ENCODE measurements around the gene CYP26B1. TPM values are rescaled to one million over a fixed set of nuclear protein-coding genes. Genes with fewer than 3 reads are reported as not detected.

CYP26B1 gene
- total and polyA plus RNA-seq, 2 of the 8 experiments (the other 6 are each of a cell fraction or from before 2014, with no cell fraction given) = 0.06 to 0.69 TPM

DNA sequence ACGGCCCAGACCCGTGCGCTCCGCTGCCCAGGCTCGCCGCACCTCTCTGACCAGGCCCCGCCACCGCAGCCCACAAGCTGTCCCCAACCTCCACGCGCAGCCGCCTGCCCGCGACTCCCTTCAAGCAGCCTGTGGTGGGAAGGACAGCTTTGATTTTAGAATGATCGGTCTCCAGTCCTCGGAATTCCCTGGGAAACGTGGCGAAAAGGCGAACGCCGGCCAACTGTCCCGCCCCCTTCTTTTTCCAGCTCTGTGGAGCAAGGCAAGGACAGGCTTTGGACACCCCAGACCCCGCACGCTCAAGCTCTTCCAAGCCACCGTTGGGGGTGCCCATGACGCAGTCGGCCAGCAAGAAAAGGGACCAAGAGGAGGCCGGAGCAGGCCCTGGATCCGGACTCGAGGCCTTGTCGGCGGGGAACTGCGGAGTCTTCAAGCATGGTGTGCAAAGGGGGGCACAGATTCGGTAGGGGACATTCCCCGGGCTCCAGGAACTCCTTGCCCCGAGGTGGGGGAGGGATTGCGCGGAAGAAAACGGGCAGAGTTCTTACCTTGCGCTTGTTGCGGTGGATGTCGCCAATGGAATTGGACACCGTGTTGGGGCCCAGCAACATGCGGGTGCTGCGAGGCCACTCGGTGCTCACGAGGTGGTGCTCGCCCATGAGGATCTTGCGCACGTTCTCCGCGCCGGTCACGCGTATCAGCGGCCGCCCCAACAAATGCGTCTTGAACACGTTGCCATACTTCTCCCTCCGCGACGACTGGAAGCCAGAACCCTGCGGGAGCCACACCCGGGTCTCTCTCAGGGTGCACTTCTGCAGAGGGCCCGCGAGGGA is 4.0 kb downstream of the CYP26B1 start:
- H3K9ac ChIP-seq (replicated peaks in 1 of 4; ENCODE audit: extremely low read depth in 1 of 4, low read depth in 3 of 4, low read length in 3 of 4) = no peak overlapping the region
- 2% methylated on average over 56 of the region's 65 CpGs; no CpG with 5 or more reads in 1 of the 2 experiments for WGBS, 2 experiments (ENCODE audit: extremely low coverage in 1 of 2, insufficient coverage in 1 of 2, insufficient read length in 1 of 2, insufficient replicate concordance in 2 of 2, low coverage in 1 of 2, low lambda C conversion rate in 2 of 2, missing lambda C conversion rate in 1 of 2)
- peak overlapping the region; percentile 46; the same call in 1 of the 2 replicates for H2BK15ac ChIP-seq (ENCODE audit: low read length)
- H4K5ac ChIP-seq (ENCODE audit: insufficient read length, low read depth, low read length) = no peak overlapping the region
- no peaks in the 10 kb centered on the region; a peak in 1 of 4 replicates for H3K9me3 ChIP-seq (ENCODE audit: insufficient read depth in 2 of 2, low read depth in 1 of 2, low read length in 1 of 2)
- peak overlapping the region; percentile 75; the same call in 1 of the 2 replicates for H2BK12ac ChIP-seq (ENCODE audit: low read depth, low read length)
- H3K27me3 ChIP-seq (replicated peaks in 1 of 4; ENCODE audit: control insufficient read depth in 3 of 4, extremely low read depth in 1 of 4, insufficient read depth in 3 of 4, low read length in 3 of 4) = peaks cover 50 to 87% (median 77%) of the 10 kb centered on the region in 4 experiments
- H4K91ac ChIP-seq (replicated peaks; ENCODE audit: insufficient read length, low read length) = no peak overlapping the region
- FAIRE-seq = no peak
- H3K4me2 ChIP-seq (ENCODE audit: insufficient read depth in 1 of 2, low read depth in 2 of 2, low read length in 2 of 2) = peak overlapping the region; percentile 62 to 95
- no peak overlapping the region for H2AK5ac ChIP-seq (ENCODE audit: low read depth, low read length)
- H3K4me3 ChIP-seq (ENCODE audit: extremely low read depth in 1 of 4, insufficient read depth in 2 of 4, low read depth in 3 of 4, low read length in 4 of 4) = peak overlapping the region; percentile 0 to 68 (median 12); a peak in 5 of 8 replicates
- H4K20me1 ChIP-seq (replicated peaks in 1 of 2; ENCODE audit: control insufficient read depth in 1 of 2, insufficient read depth in 2 of 2, low read length in 2 of 2) = peaks cover 4 to 7% of the 10 kb centered on the region in 2 experiments
- DNase-seq (ENCODE audit: low read depth in 1 of 2, low spot score in 2 of 2) = peak in 1 of 2 experiments; percentile 76
- H2BK120ac ChIP-seq (replicated peaks; ENCODE audit: low read depth, low read length) = no peak overlapping the region
- H3K4ac ChIP-seq (replicated peaks; ENCODE audit: insufficient read length, low read depth, low read length) = no peak overlapping the region
- ChIA-PET CTCF (ENCODE audit: partially characterized antibody) (no interaction called here), POLR2A (ENCODE audit: partially characterized antibody) (no interaction called here)
- H3K79me1 ChIP-seq (ENCODE audit: low read depth, low read length) = no peaks in the 10 kb centered on the region
- H3K56ac ChIP-seq (replicated peaks; ENCODE audit: insufficient read length, low read depth, low read length) = no peak overlapping the region
- no peak overlapping the region for H3K23ac ChIP-seq (ENCODE audit: insufficient read length)
- H2AFZ ChIP-seq (ENCODE audit: low read length) = no peak overlapping the region; the same call in 1 of the 2 replicates
- peak overlapping the region; percentile 53 for H4K8ac ChIP-seq (ENCODE audit: extremely low read depth, insufficient read depth, low read length)
- H2BK5ac ChIP-seq (ENCODE audit: low read depth, low read length) = no peak overlapping the region; the same call in 1 of the 2 replicates
- H3K23me2 ChIP-seq (ENCODE audit: low read depth, low read length) = peaks cover 21% of the 10 kb centered on the region; the same call in 1 of the 2 replicates
- no peaks in the 10 kb centered on the region for H3K36me3 ChIP-seq (ENCODE audit: control insufficient read depth in 2 of 4, insufficient read depth in 4 of 4, low read length in 3 of 4)
- no peak overlapping the region for H3K14ac ChIP-seq (ENCODE audit: insufficient read length)
- H2BK20ac ChIP-seq (ENCODE audit: low read length) = peak overlapping the region; percentile 48; the same call in 1 of the 2 replicates
- H3K18ac ChIP-seq (ENCODE audit: extremely low read depth, low read length) = peak overlapping the region; percentile 48; the same call in 1 of the 2 replicates
- no peaks in the 10 kb centered on the region for H3K79me2 ChIP-seq (ENCODE audit: control insufficient read depth in 1 of 2, insufficient read depth in 2 of 2, low read length in 2 of 2)
- H3K27ac ChIP-seq (ENCODE audit: low read depth, low read length) = no peak overlapping the region
- peaks cover 7 to 40% (median 23%) of the 10 kb centered on the region in 4 experiments for H3K4me1 ChIP-seq (replicated peaks in 1 of 4; ENCODE audit: control insufficient read depth in 3 of 4, insufficient read depth in 4 of 4, low read length in 3 of 4)

Measured in H1 (cell line).